Loucy (cell line): Measurements from ENCODE around the gene PRM1.

Experiments
- H2AFZ ChIP-seq: fragments of 200-600 bp; sonication (generic); 2 replicates; pipeline ENCODE4 v1.6.0; 2016; ENCODE audit warnings: antibody characterized with exemption, mild to moderate bottlenecking, low read length, moderate library complexity
- H3F3A ChIP-seq: fragments of 200-600 bp; 2 replicates; pipeline ENCODE4 v1.6.0; 2016; ENCODE audit warnings: antibody characterized with exemption, low read depth, mild to moderate bottlenecking
- H3K27me3 ChIP-seq: fragments of 200-600 bp; sonication (generic); 2 replicates; pipeline ENCODE4 v1.6.1; 2014; ENCODE audit warnings: low read length, mild to moderate bottlenecking; ENCODE audit not compliant: insufficient read depth, poor library complexity, severe bottlenecking
- H3K36me3 ChIP-seq: fragments of 200-600 bp; sonication (generic); 2 replicates; pipeline ENCODE4 v1.6.1; 2016; ENCODE audit warnings: low read length; ENCODE audit not compliant: insufficient read depth
- H3K4me1 ChIP-seq: fragments of 200-600 bp; sonication (generic); 2 replicates; pipeline ENCODE4 v1.5.1; 2014; ENCODE audit warnings: low read length, mild to moderate bottlenecking; ENCODE audit not compliant: insufficient read depth, poor library complexity, severe bottlenecking
- H3K4me2 ChIP-seq: fragments of 200-600 bp; sonication (generic); 2 replicates; pipeline ENCODE4 v1.6.0; 2014; ENCODE audit warnings: antibody characterized with exemption, low read length, low read depth, mild to moderate bottlenecking; ENCODE audit not compliant: poor library complexity, severe bottlenecking
- H3K4me3 ChIP-seq: fragments of 200-600 bp; sonication (generic); 2 replicates; pipeline ENCODE4 v1.5.1; 2014; ENCODE audit warnings: low read length, mild to moderate bottlenecking, mixed read lengths; ENCODE audit not compliant: poor library complexity, severe bottlenecking
- H3K79me2 ChIP-seq: fragments of 200-600 bp; sonication (generic); 2 replicates; pipeline ENCODE4 v1.6.1; 2014; ENCODE audit warnings: low read length; ENCODE audit not compliant: insufficient read depth
- H3K9ac ChIP-seq: fragments of 200-600 bp; sonication (generic); 2 replicates; pipeline ENCODE4 v1.6.0; 2014; ENCODE audit warnings: mild to moderate bottlenecking, low read depth, low read length, moderate library complexity; ENCODE audit not compliant: poor library complexity, severe bottlenecking
- H3K9me2 ChIP-seq: fragments of 200-600 bp; sonication (generic); replicated peaks from 2 replicates; pipeline ENCODE4 v1.6.1; 2016; ENCODE audit warnings: low read depth, low read length, mixed read lengths
- H3K9me3 ChIP-seq: fragments of 200-600 bp; sonication (generic); 2 replicates; pipeline ENCODE4 v1.6.1; 2014; ENCODE audit warnings: mild to moderate bottlenecking, antibody characterized with exemption, low read length, low read depth; ENCODE audit not compliant: insufficient read depth
- H4K20me1 ChIP-seq: fragments of 200-600 bp; sonication (generic); 2 replicates; pipeline ENCODE4 v1.6.0; 2014; ENCODE audit warnings: antibody characterized with exemption, low read length, mild to moderate bottlenecking; ENCODE audit not compliant: insufficient read depth, poor library complexity, severe bottlenecking
- CTCF ChIP-seq: fragments of 200-600 bp; sonication (generic); conservative IDR thresholded peaks from 2 replicates; pipeline ENCODE4 v1.5.1; 2014; ENCODE audit warnings: mild to moderate bottlenecking, antibody characterized with exemption, low read length
- EZH2phosphoT487 ChIP-seq: fragments of 200-600 bp; IDR thresholded peaks from 2 replicates; pipeline ENCODE4 v1.6.1; 2018; ENCODE audit warnings: antibody characterized with exemption, mild to moderate bottlenecking, moderate library complexity, borderline replicate concordance

The PRM1 gene

GRCh38 chr16:11307639-11308492, 26.7 kb upstream of the PRM1 start:
- no peak overlapping the region for H3K4me3 ChIP-seq

GRCh38 chr16:11306997-11307638, 26.0 kb upstream of the PRM1 start:
- Histone ChIP-seq H3K4me1 (peaks cover 28% of the 10 kb centered on the region), H2AFZ (no peak overlapping the region), H3K79me2 (no peaks in the 10 kb centered on the region), H3K9me2 (no peaks in the 10 kb centered on the region), H3F3A (no peaks in the 10 kb centered on the region), H3K27me3 (no peaks in the 10 kb centered on the region), H4K20me1 (no peaks in the 10 kb centered on the region), H3K4me2 (no peak overlapping the region), H3K9me3 (no peaks in the 10 kb centered on the region), H3K36me3 (no peaks in the 10 kb centered on the region), H3K9ac (no peak overlapping the region), H3K4me3 (no peak overlapping the region)
- TF ChIP-seq CTCF (no peak), EZH2phosphoT487 (no peak)

More at GRCh38 chr16:11307639-11308492, 26.7 kb upstream of the PRM1 start:
- Histone ChIP-seq H3K4me2 (no peak overlapping the region), H3K79me2 (no peaks in the 10 kb centered on the region), H4K20me1 (no peaks in the 10 kb centered on the region), H3K9me3 (no peaks in the 10 kb centered on the region), H3F3A (no peaks in the 10 kb centered on the region), H3K36me3 (no peaks in the 10 kb centered on the region), H3K9ac (no peak overlapping the region), H3K27me3 (no peaks in the 10 kb centered on the region), H3K9me2 (no peaks in the 10 kb centered on the region), H2AFZ (no peak overlapping the region), H3K4me1 (peaks cover 36% of the 10 kb centered on the region)
- TF ChIP-seq EZH2phosphoT487 (no peak), CTCF (no peak)

- Histone ChIP-seq H3K4me1 (peaks cover 24% of the 10 kb centered on the region), H4K20me1 (no peaks in the 10 kb centered on the region), H3K36me3 (no peaks in the 10 kb centered on the region), H3K4me3 (no peak overlapping the region), H3F3A (no peaks in the 10 kb centered on the region), H3K27me3 (no peaks in the 10 kb centered on the region), H3K9ac (no peak overlapping the region), H3K9me2 (no peaks in the 10 kb centered on the region), H3K79me2 (no peaks in the 10 kb centered on the region), H3K9me3 (no peaks in the 10 kb centered on the region), H3K4me2 (no peak overlapping the region), H2AFZ (no peak overlapping the region)
- TF ChIP-seq CTCF (no peak), EZH2phosphoT487 (no peak)
Measured at GRCh38 chr16:11306381-11306780, 25.3 kb upstream of the PRM1 start.
